Activated B cell treated with CpG ODN at 0.5 μM for 24 hours (primary cell): ENCODE results near the gene STX16. TPM values are rescaled to one million over a fixed set of nuclear protein-coding genes. Genes with fewer than 3 reads are reported as not detected.

Experiments
- ATAC-seq: fragments of 200-7000 bp; cut with Tn5 transposase; one replicate; pipeline ENCODE4 v1.10.0; 2021; ENCODE audit warnings: low read depth, mild to moderate bottlenecking, moderate library complexity
- CTCF ChIA-PET: fragments of 350-600 bp; sonication (Branson Sonifier 250); formaldehyde crosslinking; loops from one replicate; lab custom pipeline; 2021; ENCODE audit warnings: antibody characterized with exemption; lab: Charles Lee
- POLR2A ChIA-PET: fragments of 350-600 bp; sonication (Branson Sonifier 250); formaldehyde crosslinking; loops from one replicate; lab custom pipeline; 2021; ENCODE audit warnings: antibody characterized with exemption; lab: Charles Lee
- DNase-seq: peaks from one replicate; pipeline ENCODE4 v3.0.0; 2022
- H3K27ac Mint-ChIP-seq: one replicate; pipeline ENCODE4 v1.8.0; 2020; ENCODE audit warnings: mixed read lengths
- H3K27me3 Mint-ChIP-seq: one replicate; pipeline ENCODE4 v1.8.0; 2021; ENCODE audit warnings: mixed read lengths
- H3K36me3 Mint-ChIP-seq: one replicate; pipeline ENCODE4 v1.8.0; 2021; ENCODE audit warnings: low read depth, mixed read lengths
- H3K4me1 Mint-ChIP-seq: one replicate; pipeline ENCODE4 v1.8.0; 2021; ENCODE audit warnings: mixed read lengths
- H3K4me3 Mint-ChIP-seq: one replicate; pipeline ENCODE4 v1.8.0; 2020; ENCODE audit warnings: mild to moderate bottlenecking, mixed read lengths
- H3K9me3 Mint-ChIP-seq: one replicate; pipeline ENCODE4 v1.8.0; 2020; ENCODE audit warnings: mixed read lengths
- CTCF ChIP-seq: fragments of 200-600 bp; IDR thresholded peaks from one replicate; pipeline ENCODE4 v1.8.0; 2022; ENCODE audit warnings: antibody characterized with exemption, mild to moderate bottlenecking
- intact Hi-C: fragments of 100-400 bp; cut with micrococcal nuclease; formaldehyde crosslinking; loops from one replicate; pipeline ENCODE4 v1.15.1; 2024
- total RNA-seq: library from RNA; stranded (reverse); gene quantifications from 2 replicates; pipeline ENCODE4 v1.2.3, GENCODE V29; 2022

The STX16 gene
- total RNA-seq, 1 donor from 2014 or later, result 77.4 TPM

- POLR2A ChIA-PET, result no interaction called here
- intact Hi-C loops, result no loop called here
- Mint-ChIP-seq H3K4me1 (peaks cover 2% of the 10 kb centered on the region), H3K27ac (no peak overlapping the region), H3K36me3 (no peaks in the 10 kb centered on the region), H3K27me3 (peaks cover 10% of the 10 kb centered on the region), H3K4me3 (no peak overlapping the region), H3K9me3 (no peaks in the 10 kb centered on the region)
- CTCF ChIA-PET, result no interaction called here
- ATAC-seq (no peak), DNase-seq (no peak)
- no peak for TF ChIP-seq CTCF
Observed at GRCh38 chr20:58624687-58625086, 26.4 kb upstream of the STX16 start.

GRCh38 chr20:58625585-58625984 lies 25.5 kb upstream of the STX16 start:
- Mint-ChIP-seq H3K4me3 (no peak overlapping the region), H3K4me1 (peaks cover 2% of the 10 kb centered on the region), H3K9me3 (no peaks in the 10 kb centered on the region), H3K27ac (no peak overlapping the region), H3K36me3 (no peaks in the 10 kb centered on the region), H3K27me3 (peaks cover 8% of the 10 kb centered on the region)
- ChIA-PET POLR2A (no interaction called here), CTCF (no interaction called here)
- no peak for TF ChIP-seq CTCF
- intact Hi-C loops, result no loop called here
- DNase-seq, result no peak
- ATAC-seq, result no peak

- ChIA-PET POLR2A (no interaction called here), CTCF (no interaction called here)
- Mint-ChIP-seq H3K36me3 (no peaks in the 10 kb centered on the region), H3K4me1 (peaks cover 2% of the 10 kb centered on the region), H3K27me3 (peaks cover 5% of the 10 kb centered on the region), H3K4me3 (no peak overlapping the region), H3K9me3 (no peaks in the 10 kb centered on the region), H3K27ac (no peak overlapping the region)
- ATAC-seq (no peak), DNase-seq (no peak)
- intact Hi-C loops, result no loop called here
- no peak for TF ChIP-seq CTCF
Observed at GRCh38 chr20:58626051-58626450, 25.0 kb upstream of the STX16 start.

GRCh38 chr20:58627212-58628072 lies 23.6 kb upstream of the STX16 start:
- ChIA-PET POLR2A (no interaction called here), CTCF (no interaction called here)
- Mint-ChIP-seq H3K36me3 (no peaks in the 10 kb centered on the region), H3K27me3 (no peaks in the 10 kb centered on the region), H3K9me3 (no peaks in the 10 kb centered on the region), H3K27ac (no peak overlapping the region), H3K4me1 (peaks cover 2% of the 10 kb centered on the region), H3K4me3 (no peak overlapping the region)
- intact Hi-C loops, result no loop called here
- ATAC-seq (no peak), DNase-seq (no peak)
- TF ChIP-seq CTCF, result no peak

- ATAC-seq (no peak), DNase-seq (no peak)
- CTCF ChIA-PET, result no interaction called here
- Mint-ChIP-seq H3K27me3 (no peaks in the 10 kb centered on the region), H3K27ac (no peak overlapping the region), H3K4me1 (peaks cover 2% of the 10 kb centered on the region), H3K36me3 (no peaks in the 10 kb centered on the region), H3K4me3 (no peak overlapping the region), H3K9me3 (no peaks in the 10 kb centered on the region)
- intact Hi-C loops, result no loop called here
- no peak for TF ChIP-seq CTCF
- POLR2A ChIA-PET, result no interaction called here
Observed at GRCh38 chr20:58628491-58629214, 22.4 kb upstream of the STX16 start.
